Panc1 (cell line): ENCODE measurements around the gene OR2V2. TPM values are rescaled to one million over a fixed set of nuclear protein-coding genes. Genes with fewer than 3 reads are reported as not detected.

Experiments used
- total RNA-seq: library from RNA; stranded (reverse); gene quantifications from one replicate; pipeline ENCODE4 v1.2.1, GENCODE V29; 2021; ENCODE audit not compliant: unreplicated experiment

Gene OR2V2
- total RNA-seq, 1 experiment from 2014 or later = not detected

Other genes with a start within 250 kb of the OR2V2 start
- not detected for gene BTNL8, start 248.4 kb upstream of the OR2V2 start, total RNA-seq
- not detected for gene BTNL3, start 158.7 kb upstream of the OR2V2 start, total RNA-seq
- gene BTNL9, start 107.3 kb upstream of the OR2V2 start, total RNA-seq = 37.5 TPM
- gene OR2V1, start 16.4 kb upstream of the OR2V2 start, total RNA-seq = not detected
- 25.8 TPM for gene TRIM7, start 57.6 kb downstream of the OR2V2 start, total RNA-seq
- 58.3 TPM for gene TRIM41, start 75.7 kb downstream of the OR2V2 start, total RNA-seq
- gene RACK1, start 96.3 kb downstream of the OR2V2 start, total RNA-seq = 1,623 TPM
- gene TRIM52, start 113.6 kb downstream of the OR2V2 start, total RNA-seq = 9.3 TPM
- gene OR4F3, start 219.7 kb downstream of the OR2V2 start, total RNA-seq = not detected